Stimulated activated CD4-positive, alpha-beta T cell treated with anti-CD3 and anti-CD28 coated beads, Interleukin-12 subunit alpha, Interleukin-12 subunit beta, amount 100 ng/mL, for 24 hours (primary cell): ENCODE results near the gene ZNHIT3.

ENCODE experiments used
- DNase-seq, 2 experiments: peaks; one replicate each; pipeline ENCODE4 v3.0.0-alpha.2; 2020; ENCODE audit warnings: low read depth in 2 of 2

Gene ZNHIT3

DNA sequence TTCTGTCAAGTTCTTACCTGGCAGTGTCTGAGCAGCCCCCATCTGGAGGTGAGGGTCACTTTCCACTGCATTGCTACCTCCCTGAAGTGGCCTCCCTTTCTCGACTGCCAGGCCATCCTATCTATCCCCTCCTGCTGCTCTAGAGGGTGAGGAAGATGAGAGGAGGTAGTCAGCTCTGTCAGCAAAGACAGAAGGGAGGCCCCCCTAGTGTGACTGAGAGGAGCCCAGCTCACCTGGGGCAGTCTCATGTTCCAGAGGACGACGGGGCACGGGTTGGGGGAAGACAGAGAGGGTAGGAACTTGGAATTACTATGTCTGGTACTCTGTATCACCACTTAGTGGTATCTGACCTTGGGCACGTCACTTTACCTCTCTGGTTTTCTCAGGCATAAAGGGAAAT is 26.2 kb downstream of the ZNHIT3 start:
- DNase-seq, result no peak

DNA sequence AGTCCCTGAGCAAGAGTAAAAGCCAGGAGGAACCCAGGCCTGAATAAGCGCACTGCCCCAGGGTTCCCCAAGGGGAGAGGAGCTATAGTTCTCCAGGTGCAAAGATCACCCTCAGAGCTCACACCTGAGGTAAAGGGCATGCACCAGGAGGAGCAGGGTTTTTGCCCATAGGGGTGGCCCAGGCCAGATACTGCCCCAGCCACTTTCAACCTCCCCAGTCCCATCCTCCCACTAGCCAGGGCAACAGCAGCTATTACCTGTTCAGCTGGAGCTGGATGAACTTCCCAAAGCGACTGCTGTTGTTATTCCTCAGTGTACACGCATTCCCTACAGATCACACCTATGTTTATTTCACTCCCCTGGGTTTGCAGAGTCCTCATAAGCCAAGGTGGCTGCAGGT is 28.4 kb downstream of the ZNHIT3 start:
- DNase-seq, result no peak

DNA sequence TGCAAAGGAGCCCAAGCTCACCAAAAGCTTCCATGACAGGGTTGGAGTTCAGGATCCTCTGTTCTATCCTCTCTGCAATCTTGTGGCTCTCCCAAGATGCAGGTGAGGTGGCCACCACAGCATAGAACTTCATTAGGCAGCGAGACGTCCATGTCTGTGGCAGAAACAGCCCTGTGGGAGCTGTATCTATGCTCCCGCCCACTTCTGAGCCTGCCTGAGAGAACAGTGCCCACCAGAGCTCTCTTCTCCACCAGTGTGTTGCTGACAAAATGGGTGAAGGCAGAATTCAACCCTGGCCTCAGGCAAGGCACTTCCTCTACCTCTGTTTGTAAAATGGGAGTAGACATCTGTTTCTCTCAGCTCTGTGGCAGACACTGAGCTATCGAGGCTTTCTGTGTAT is 29.4 kb downstream of the ZNHIT3 start:
- no peak for DNase-seq

DNA sequence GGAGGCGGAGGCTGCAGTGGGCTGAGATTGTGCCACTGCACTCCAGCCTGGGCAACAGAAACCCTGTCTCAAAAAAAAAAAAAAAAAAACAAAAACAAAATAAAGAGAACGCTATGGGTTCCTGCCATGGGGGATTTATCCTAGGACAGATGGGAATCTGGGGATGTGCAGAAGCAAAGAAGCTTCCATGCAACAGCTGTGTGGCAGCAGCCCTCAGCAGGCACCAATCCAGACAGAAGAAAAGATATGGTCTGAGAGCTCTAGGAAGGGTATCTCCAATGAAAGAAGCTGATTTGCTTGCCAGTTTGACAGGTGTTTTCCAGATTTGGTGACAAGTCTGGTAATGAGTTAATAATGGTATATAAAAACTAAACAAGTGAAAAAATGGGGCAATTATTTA is 36.6 kb downstream of the ZNHIT3 start:
- DNase-seq, result no peak

DNA sequence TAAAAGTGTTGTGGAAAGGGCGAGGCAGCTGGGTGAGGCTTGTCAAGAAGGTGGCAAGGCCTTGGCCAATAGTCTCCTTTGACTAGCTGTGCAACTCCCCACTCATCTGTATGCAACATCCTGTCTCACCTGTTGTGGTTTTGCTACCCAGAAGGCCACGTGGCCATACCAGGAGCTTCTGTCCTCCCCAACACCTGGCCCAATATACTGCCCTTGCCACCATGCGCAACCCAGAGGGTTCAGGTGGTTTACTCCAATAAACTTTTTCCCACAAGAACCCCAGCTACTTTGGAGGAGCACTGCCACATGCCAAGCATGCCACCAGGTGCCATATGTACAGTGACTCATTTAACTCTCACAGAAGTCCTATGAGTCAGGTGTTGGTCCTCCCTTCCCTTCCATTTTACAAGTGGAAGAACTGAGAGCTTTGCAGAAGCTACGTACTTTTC is 38.0 kb downstream of the ZNHIT3 start:
- no peak for DNase-seq

DNA sequence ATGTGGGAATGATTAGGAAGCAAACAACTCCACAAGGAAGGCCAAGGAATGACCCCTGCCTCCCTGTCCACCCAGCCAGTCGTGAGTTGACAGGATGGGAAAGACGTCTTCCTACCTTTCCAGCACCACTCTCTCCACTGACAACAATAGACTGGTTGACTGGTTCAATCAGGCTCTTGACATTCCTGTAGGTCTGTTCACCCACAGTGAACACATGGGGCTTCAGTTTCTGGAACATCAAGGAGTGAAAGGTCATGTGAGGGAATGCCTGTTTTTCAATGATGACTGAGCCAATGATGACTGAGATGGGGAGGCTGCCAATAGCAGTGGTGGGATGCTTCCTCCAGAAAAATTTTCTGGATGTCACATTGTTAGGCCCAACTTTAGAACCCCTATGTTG is 38.6 kb downstream of the ZNHIT3 start:
- no peak for DNase-seq

DNA sequence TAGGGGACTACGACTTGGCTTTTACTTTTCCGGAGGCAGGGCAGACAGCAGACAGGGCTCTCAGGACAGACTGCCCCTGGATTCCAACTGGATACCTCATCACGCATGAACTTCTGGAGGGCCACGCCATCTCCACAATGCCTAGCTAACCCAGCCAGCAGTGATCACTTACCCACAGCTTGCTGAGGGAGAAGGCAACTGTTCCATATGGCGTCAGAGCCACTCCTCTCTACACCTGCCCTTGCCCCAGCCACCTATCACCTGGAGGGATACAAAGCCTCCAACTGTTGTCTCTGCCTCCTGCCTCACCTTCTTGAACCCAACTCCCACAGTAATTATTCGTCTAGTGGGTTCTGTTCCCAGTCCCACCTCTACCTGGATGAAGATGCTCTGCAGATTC is 39.4 kb downstream of the ZNHIT3 start:
- no peak for DNase-seq

DNA sequence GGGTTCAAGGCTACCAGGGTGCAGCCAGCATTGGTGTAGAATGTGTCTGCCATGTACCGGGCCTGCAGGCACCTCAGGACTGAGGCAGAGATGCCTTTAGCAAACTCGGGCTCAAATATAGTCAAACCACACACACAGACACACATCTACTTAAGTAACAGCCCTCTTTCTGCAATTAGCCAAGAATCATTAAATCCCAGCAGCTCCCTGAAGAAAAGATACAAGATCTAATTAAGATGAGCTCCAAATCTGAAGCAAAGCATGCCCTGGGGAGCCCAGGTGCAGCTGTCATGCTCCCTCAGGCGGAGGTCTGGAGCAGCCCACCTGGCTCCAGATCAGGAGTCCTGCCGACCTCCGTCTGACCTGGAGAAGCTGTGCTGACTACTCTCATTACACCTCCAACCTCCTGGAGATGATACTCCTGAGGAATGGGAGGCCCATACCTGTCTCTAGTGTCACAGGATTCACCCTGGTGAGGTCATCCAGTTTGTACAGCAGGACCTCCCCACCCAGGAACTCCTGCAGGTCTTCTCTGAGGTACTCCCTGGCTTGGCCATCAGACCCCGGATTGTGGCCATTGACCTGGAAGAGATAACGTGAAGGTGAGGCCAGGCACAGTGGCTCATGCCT is 41.3 kb downstream of the ZNHIT3 start:
- DNase-seq, result no peak

DNA sequence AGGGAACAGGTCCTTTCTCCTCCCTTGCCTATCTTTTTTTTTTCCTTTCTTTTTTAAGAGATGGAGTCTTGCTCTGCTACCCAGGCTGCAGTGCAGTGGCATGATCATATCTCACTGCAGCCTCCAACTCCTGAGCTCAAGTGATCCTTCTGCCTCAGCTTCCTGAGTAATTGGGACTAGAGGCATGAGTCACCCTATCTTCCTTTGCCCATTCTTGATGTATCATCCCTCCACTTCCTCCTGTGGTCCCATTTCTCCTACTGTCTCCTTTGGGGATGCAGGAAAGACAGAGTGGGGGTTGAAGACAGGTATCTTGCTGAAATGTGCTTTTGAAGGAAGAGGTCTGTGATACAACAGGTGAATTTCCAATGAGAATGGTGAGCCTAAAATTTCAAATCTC is 42.6 kb downstream of the ZNHIT3 start:
- no peak for DNase-seq

DNA sequence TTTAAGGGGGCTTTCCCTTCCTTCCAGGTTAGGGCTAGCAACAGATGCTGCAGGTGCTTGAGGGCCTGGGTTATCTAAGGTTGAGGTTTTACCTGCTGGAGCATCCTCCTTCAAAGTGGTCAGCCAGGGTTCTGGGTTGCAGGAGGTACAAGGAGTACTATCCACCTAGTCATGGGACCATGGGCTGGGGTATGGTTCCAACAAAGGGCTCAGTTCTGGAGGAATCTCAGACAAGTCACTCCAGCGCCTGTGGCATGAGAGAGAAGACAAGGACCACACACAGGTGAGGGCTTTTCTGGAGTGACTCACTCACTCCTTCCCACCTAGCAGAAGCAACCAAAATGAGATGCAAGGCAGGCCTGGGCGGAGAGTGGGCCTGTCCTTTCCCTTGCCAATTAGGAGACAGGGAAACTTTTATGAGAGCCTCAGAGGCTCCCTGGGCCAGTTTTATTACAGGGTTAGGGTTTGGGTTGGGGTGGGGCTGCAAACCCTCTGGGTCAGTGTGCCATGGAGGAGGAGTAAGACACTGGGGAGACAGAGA is 46.0 kb downstream of the ZNHIT3 start:
- DNase-seq, result no peak

DNA sequence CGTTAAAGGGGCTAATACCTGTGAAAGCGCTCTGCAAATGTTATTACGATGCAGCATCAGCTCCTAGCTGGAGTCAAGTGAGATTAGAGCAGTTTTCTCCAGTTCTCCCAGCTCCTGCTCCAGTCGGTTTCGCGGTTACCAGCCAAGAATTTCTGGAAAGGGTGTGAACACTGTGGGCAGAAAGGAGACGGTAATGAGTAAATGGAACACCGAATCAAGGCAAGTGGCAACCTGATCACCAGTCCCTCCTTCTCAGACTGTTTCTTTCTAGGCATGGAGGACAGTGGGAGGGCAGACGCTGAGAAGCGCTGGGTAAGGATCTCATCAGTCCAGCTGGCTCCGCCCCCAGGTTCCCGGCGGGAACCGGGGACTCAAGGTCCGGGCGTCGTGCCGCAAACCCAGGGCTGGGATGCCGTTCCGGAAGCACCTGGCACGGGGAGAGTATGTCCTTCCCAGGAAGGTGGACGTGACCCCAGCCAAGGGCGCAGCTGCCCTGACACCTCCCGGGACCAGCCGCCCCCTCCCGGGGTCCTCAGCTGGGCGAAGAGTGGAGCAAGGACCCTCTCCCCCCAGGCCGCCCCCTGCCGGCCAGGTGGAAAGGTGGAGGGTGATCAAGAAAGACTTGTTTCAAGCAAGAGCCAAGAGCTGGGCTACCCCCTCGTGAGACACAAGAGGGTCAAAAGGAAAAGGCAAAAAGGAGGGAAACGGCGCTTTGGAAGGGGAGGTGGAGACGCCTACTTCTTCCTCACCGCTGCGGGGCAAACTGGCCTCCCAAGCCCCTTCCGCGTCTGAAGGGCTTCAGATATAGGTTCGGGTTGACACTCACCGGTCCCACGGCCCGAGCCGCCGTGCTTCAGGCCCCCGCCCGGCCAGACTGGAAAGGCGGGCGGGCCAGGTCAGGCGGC is 47.7 kb downstream of the ZNHIT3 start:
- peak; percentile 15 to 58 for DNase-seq

DNA sequence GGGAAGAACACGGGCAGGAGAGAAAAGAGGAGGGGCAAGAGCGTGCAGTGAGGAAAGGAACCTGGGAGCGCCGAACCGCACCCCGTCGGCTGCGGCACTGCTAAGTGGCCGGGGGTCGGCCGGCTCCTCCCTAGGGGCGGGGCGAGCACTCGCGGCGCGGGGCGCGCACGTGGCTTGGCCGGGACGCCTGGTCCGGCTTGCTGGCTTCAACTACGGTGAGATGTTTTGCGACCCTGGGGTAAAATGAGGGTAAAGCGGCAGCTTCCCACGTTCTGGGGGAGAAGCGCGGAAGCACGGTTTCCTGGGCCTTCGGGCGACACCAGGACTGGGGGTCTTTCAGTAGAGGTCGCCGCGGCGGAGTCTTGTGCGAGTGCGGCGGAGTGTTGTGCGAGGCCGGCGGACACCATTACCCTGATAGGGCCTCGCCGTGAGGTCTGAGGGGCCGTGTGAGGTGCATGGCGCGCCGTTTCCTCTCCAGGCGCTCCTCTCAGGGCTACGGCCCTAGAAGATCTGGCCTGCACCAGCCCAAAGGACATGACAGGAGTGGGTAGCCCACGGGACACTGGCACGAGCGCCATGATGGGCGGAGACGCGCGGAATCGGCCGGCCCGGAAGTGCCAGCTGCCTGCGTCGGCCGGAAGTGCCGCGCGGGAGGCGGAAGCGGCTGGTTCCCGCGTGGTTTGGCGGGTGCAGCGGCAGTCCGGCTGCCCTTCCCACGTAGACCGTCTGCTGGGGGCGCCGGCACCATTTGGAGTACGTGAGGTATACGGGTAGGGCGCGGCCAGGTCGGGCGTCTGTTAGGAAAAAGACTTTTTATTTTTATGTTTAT is 48.6 kb downstream of the ZNHIT3 start, which contains the start of the genes MYO19 and PIGW:
TSS of gene MYO19 (minus strand) at position 29 of the 829 bp plus-strand sequence. CDS start 2,330 bp downstream, outside the sequence.
TSS of gene PIGW (plus strand) at position 148 of the 829 bp plus-strand sequence. CDS start 2,115 bp downstream, outside the sequence.
- peak; percentile 80 to 87 for DNase-seq

DNA sequence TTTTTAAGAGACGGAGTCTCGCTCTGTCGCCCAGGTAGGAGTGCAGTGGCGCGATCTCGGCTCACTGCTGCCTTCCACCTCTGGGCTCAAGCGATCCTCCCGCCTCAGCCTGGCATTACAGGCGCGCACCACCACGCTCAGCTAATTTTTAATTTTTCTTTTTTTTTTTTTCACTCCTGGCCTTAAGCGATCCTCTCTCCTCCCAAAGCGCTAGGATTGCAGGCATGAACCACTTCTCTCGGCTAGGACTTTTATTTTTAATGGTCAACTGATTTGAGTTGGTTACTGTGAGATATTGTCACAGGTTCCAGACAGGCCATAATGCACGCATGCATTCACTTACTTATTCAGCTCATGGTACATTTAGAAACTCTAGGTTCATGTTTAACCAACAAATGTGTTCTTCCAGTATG is 49.2 kb downstream of the ZNHIT3 start:
- no peak for DNase-seq

DNA sequence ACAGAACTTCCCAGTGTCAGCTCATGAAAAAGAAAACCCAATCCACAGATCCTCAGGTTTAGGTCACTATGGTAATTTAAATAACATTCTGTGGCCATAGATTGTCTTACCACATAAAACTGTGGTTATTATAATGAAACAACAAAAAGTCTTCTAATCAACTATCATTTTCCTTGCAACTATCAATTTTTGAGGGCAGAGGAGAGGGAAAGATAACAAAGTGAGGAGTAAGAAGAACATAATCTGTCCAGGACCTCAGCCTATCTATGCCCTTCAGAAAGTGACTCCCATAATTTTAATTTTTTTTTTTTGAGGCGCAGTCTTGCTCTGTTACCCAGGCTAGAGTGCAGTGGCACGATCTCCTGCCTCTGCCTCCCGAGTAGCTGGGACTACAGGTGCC is 54.2 kb downstream of the ZNHIT3 start:
- no peak for DNase-seq

DNA sequence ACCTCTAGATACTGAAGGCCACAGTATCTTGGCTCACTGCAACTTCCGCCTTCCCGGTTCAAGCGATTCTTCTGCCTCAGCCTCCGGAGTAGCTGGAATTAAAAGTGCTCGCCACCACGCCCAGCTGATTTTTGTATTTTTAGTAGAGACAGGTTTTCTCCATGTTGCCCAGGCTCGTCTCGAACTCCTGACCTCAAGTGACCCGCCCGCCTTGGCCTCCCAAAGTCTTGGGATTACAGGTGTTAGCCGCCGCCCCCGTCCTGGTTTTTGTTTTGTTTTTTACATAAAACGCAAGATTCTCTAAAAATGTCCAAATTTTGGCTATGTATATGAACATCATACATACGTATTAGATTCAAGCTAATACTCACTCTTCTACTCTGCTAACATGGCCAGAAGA is 56.3 kb downstream of the ZNHIT3 start:
- DNase-seq, result no peak

DNA sequence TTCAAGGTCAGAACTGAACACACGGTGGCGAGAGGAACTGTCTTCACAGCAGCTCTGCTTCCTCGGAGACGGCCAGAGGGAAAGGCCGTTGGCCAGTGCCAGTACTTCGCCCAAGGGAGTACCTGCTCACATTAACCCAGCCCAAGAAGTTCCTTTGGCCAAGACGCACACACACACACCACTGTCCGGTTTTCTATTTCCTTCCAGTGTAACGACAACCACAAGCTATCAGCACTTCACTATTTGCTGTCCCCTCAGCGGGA is 57.5 kb downstream of the ZNHIT3 start:
- no peak for DNase-seq

DNA sequence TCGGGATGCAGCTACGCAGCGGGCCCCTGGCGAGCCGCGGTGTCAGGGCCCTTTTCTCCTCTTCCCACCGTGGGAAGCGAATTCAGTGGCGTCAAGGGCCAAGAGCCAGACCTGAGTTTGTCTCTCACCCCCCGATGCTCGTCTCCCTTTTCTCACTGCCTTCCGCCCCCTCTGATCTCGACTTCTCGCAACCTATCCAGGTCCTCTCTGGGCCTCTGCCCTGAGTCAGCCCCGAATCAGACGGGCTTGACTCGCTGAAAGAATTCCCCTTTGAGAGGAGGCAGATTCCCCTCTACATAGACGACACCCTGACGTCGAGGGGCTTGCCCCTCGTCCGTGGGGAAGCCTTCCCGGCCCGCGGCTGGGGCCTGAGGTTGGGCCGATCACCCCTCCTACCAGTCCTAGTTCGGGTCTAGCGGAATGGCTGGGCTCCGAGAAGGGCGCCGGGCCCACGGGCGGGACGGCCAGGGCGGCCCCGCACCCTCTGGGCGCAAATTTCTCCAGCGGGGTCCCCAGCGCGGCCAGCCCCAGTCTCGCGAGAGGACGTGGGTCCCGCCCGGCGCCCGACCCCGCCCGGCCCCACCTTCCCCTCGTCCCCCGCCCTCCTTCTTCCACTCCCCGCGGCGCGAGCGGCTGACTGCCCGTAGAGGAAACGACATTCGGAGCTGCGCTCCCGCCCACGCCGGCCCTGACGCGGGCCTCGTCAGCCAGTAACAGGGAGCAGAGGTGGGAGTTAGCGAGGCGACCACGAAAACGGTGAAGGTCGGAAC is 58.0 kb downstream of the ZNHIT3 start, which contains the start of gene GGNBP2:
TSS of gene GGNBP2 (plus strand) at position 613 of the 770 bp plus-strand sequence. CDS start 806 bp downstream, outside the sequence.
- DNase-seq, result peak; percentile 75 to 85

DNA sequence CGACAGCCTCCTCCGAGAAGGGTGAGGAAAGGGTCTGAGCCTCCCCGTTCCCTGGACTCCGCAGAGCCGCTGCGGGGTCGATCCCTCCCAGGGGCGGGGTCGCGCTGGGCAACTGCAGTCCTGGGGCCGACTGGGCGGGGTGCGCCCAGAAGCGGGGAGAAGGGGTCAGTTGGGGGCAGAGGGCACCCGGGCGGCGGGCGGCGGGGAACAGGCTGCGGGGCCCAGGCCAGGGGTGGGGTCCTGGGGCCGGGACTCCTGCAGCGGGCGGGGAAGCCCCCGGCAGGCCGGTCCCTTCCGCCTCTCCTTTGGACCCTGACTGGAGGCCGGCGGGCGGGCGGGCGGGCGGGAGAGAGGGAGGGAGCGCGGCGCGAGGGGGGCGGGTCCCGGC is 58.6 kb downstream of the ZNHIT3 start:
- DNase-seq, result no peak
